ENCODE measurements around the gene EFNA2. TPM values are rescaled to one million over a fixed set of nuclear protein-coding genes. Genes with fewer than 3 reads are reported as not detected.

Gene EFNA2
- total RNA-seq, 1 experiment from 2014 or later: 14.3 TPM

DNA sequence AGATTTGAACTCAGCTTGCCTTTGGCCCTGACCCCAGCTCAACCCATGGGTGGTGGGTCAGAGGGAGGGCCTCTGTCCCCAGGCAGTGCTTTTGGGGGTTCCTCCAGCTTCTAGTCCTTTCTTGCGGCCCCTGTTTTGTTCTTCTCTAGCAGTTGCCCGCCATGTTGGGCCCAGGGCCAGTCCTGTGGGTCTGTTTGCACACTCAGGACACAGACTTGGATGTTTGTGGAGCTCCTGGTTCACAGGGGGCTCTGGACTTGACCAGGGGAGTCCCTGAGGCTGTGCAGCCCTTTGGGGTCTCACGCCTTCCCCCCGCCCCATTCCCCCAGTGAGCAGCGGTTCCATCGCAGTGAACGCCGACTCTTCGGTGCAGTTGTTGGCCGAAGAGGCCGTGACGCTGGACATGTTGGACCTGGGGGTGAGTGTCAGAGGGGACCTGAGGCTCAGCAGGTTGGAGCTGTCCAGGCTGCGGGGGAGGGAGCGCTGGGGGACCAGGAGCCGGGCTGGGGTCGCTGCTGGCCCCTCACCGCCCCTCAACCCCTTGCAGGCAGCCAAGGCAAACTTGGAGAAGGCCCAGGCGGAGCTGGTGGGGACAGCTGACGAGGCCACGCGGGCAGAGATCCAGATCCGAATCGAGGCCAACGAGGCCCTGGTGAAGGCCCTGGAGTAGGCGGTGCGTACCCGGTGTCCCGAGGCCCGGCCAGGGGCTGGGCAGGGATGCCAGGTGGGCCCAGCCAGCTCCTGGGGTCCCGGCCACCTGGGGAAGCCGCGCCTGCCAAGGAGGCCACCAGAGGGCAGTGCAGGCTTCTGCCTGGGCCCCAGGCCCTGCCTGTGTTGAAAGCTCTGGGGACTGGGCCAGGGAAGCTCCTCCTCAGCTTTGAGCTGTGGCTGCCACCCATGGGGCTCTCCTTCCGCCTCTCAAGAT is 41.6 kb upstream of the EFNA2 start:
- no peak overlapping the region for H3K27ac ChIP-seq (ENCODE audit: insufficient read length, low read depth, low read length)
- H3K9me3 Mint-ChIP-seq: no peaks in the 10 kb centered on the region; a peak in 1 of 5 replicates

More for the DNA sequence above, 41.6 kb upstream of the EFNA2 start:
- Histone ChIP-seq H3K79me1 (ENCODE audit: insufficient read depth, low read depth, low read length, poor library complexity, severe bottlenecking) (no peaks in the 10 kb centered on the region), H3K27me3 (ENCODE audit: insufficient read depth, low read length) (no peaks in the 10 kb centered on the region), H3K4me2 (ENCODE audit: insufficient read depth, insufficient read length, low read length) (no peak overlapping the region), H4K8ac (replicated peaks; ENCODE audit: insufficient read length, low read depth, low read length) (no peak overlapping the region), H3K23me2 (ENCODE audit: insufficient read length, low read depth, low read length, poor library complexity, severe bottlenecking) (peaks cover 3% of the 10 kb centered on the region), H2BK20ac (ENCODE audit: low read depth, low read length, poor library complexity, severe bottlenecking) (no peak overlapping the region), H3K9ac (ENCODE audit: extremely low read depth, insufficient read length, low read length) (no peak overlapping the region), H3K4me1 (ENCODE audit: insufficient read depth, low read length) (no peaks in the 10 kb centered on the region), H2BK120ac (ENCODE audit: low read depth, low read length, poor library complexity, severe bottlenecking) (no peak overlapping the region), H3K4ac (ENCODE audit: low read depth, low read length) (no peak overlapping the region), H2AFZ (ENCODE audit: low read length) (no peak overlapping the region), H3K23ac (ENCODE audit: insufficient read length, low read depth, low read length) (no peak overlapping the region), H3K14ac (ENCODE audit: insufficient read depth, low read length) (no peak overlapping the region), H3K9me3 (ENCODE audit: control insufficient read depth, low read depth, low read length) (no peaks in the 10 kb centered on the region), H4K5ac (ENCODE audit: insufficient read length, low read depth, low read length) (no peak overlapping the region), H3K18ac (ENCODE audit: insufficient read length, low read depth, low read length) (no peak overlapping the region), H4K20me1 (ENCODE audit: control insufficient read depth, insufficient read depth, insufficient read length) (no peaks in the 10 kb centered on the region), H4K91ac (ENCODE audit: insufficient read length, low read depth, low read length) (no peak overlapping the region), H2AK5ac (ENCODE audit: insufficient read length, low read length) (no peak overlapping the region), H3K56ac (ENCODE audit: insufficient read length, low read depth, low read length) (no peak overlapping the region), H2BK12ac (ENCODE audit: insufficient read length, low read depth, low read length) (no peak overlapping the region), H2BK5ac (ENCODE audit: insufficient read length, low read length) (no peak overlapping the region), H3K79me2 (ENCODE audit: insufficient read depth, low read length) (no peaks in the 10 kb centered on the region; the same call in 1 of the 2 replicates), H2BK15ac (ENCODE audit: low read depth, low read length) (no peak overlapping the region), H3T11ph (ENCODE audit: low read length) (no peak overlapping the region)
- no CpG with 5 or more reads among the region's 33 CpGs for WGBS (ENCODE audit: extremely low coverage, insufficient read length, low lambda C conversion rate)
- TF ChIP-seq, protein P1, sequence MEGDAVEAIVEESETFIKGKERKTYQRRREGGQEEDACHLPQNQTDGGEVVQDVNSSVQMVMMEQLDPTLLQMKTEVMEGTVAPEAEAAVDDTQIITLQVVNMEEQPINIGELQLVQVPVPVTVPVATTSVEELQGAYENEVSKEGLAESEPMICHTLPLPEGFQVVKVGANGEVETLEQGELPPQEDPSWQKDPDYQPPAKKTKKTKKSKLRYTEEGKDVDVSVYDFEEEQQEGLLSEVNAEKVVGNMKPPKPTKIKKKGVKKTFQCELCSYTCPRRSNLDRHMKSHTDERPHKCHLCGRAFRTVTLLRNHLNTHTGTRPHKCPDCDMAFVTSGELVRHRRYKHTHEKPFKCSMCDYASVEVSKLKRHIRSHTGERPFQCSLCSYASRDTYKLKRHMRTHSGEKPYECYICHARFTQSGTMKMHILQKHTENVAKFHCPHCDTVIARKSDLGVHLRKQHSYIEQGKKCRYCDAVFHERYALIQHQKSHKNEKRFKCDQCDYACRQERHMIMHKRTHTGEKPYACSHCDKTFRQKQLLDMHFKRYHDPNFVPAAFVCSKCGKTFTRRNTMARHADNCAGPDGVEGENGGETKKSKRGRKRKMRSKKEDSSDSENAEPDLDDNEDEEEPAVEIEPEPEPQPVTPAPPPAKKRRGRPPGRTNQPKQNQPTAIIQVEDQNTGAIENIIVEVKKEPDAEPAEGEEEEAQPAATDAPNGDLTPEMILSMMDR (conservative IDR thresholded peaks at IDR 0.05): peak; percentile 95
- Mint-ChIP-seq H3K4me1 (peaks cover 8 to 20% of the 10 kb centered on the region in 2 experiments), H3K27me3 (ENCODE audit: low read depth) (no peaks in the 10 kb centered on the region; the same call in 1 of the 2 replicates), H3K27ac (peak overlapping the region; percentile 89 to 94 (median 92); a peak in 6 of 7 replicates), H3K4me3 (peak overlapping the region; percentile 85 to 92; a peak in 4 of 5 replicates), H3K36me3 (ENCODE audit: insufficient read depth in 1 of 3, low read depth in 3 of 3) (peaks cover 0 to 2% (median 0%) of the 10 kb centered on the region in 3 experiments; a peak in 2 of 7 replicates)
- DNase-seq: peak; percentile 90
